K562 (cell line): Measurements from ENCODE around the gene GPR85. TPM values are rescaled to one million over a fixed set of nuclear protein-coding genes. Genes with fewer than 3 reads are reported as not detected.

Experiments used
- BDP1 ChIP-seq: IDR thresholded peaks from 3 replicates; pipeline ENCODE4 v1.6.1; 2011; ENCODE audit not compliant: insufficient read length, insufficient read depth
- CBX3 ChIP-seq, 2 experiments: IDR thresholded peaks; 1 replicate in 1 of 2; 2 replicates in 1 of 2; pipeline ENCODE4 v1.6.1; 2012; ENCODE audit warnings: inconsistent platforms in 2 of 2, low read length in 2 of 2, borderline replicate concordance in 1 of 2, control low read depth in 1 of 2
- CREB3L1 ChIP-seq: fragments of 450-650 bp; IDR thresholded peaks from 2 replicates; pipeline ENCODE4 v1.6.1; 2014; ENCODE audit warnings: low read depth, mild to moderate bottlenecking, moderate library complexity, borderline replicate concordance
- CREB5 ChIP-seq: fragments of 250-450 bp; sonication (Bioruptor Pico); IDR thresholded peaks from 2 replicates; pipeline ENCODE4 v1.5.0; 2020; ENCODE audit warnings: mild to moderate bottlenecking
- KHSRP ChIP-seq: fragments of 450-650 bp; IDR thresholded peaks from 2 replicates; pipeline ENCODE4 v1.6.1; 2017
- KLF13 ChIP-seq: fragments of 450-650 bp; IDR thresholded peaks from 2 replicates; pipeline ENCODE4 v1.6.1; 2016; ENCODE audit warnings: missing genetic modification characterization, low read depth, mild to moderate bottlenecking, missing compliant biosample characterization, moderate library complexity, borderline replicate concordance
- PBX2 ChIP-seq, 2 experiments: IDR thresholded peaks in 1 of 2; conservative IDR thresholded peaks in 1 of 2; 2 replicates each; pipeline ENCODE4 v1.6.1; 2016; ENCODE audit warnings: low read depth in 2 of 2, mild to moderate bottlenecking in 1 of 2, missing compliant biosample characterization in 1 of 2, missing genetic modification characterization in 1 of 2, moderate library complexity in 1 of 2
- SMAD1 ChIP-seq: fragments of 150-350 bp; IDR thresholded peaks from 2 replicates; pipeline ENCODE4 v1.6.1; 2014; ENCODE audit warnings: low read length, low read depth; ENCODE audit not compliant: partially characterized antibody
- SP1 ChIP-seq: sonication (generic); formaldehyde crosslinking; IDR thresholded peaks from 2 replicates; pipeline ENCODE4 v1.8.1; 2022; ENCODE audit warnings: mild to moderate bottlenecking, missing genetic modification reagents
- ZEB2 ChIP-seq: fragments of 450-650 bp; IDR thresholded peaks from 2 replicates; pipeline ENCODE4 v1.6.1; 2016
- ZNF121 ChIP-seq: sonication (generic); formaldehyde crosslinking; conservative IDR thresholded peaks from 2 replicates; pipeline ENCODE4 v1.8.0; 2022; ENCODE audit warnings: missing genetic modification reagents
- ZNF277 ChIP-seq: fragments of 250-450 bp; sonication (Bioruptor Pico); IDR thresholded peaks from 2 replicates; pipeline ENCODE4 v1.8.0; 2022; ENCODE audit warnings: inconsistent platforms, mild to moderate bottlenecking, moderate library complexity, borderline replicate concordance
- ZNF384 ChIP-seq: IDR thresholded peaks from 2 replicates; pipeline ENCODE4 v1.6.1; 2012; ENCODE audit warnings: low read depth, low read length, improper control_type of control experiment
- ZNF398 ChIP-seq: fragments of 250-450 bp; sonication (Bioruptor Pico); IDR thresholded peaks from 2 replicates; pipeline ENCODE4 v1.8.0; 2021; ENCODE audit warnings: moderate library complexity, mild to moderate bottlenecking, inconsistent platforms
- ZNF561 ChIP-seq: fragments of 450-650 bp; formaldehyde crosslinking; conservative IDR thresholded peaks from 2 replicates; pipeline ENCODE4 v1.4.0; 2020; ENCODE audit warnings: mild to moderate bottlenecking, moderate library complexity
- ZNF707 ChIP-seq: fragments of 250-450 bp; sonication (Bioruptor Pico); conservative IDR thresholded peaks from 2 replicates; pipeline ENCODE4 v1.8.0; 2022; ENCODE audit warnings: inconsistent platforms, mild to moderate bottlenecking, moderate library complexity
- polyA plus RNA-seq, 8 experiments: library from polyadenylated mRNA; depleted of rRNA in 4 of 8; stranded (reverse) in 5 of 8; unstranded in 3 of 8; fragments of >200 nt; fragmentation: Nextera tagmentation in 2 of 8; fragmentation: Illumina TruSeq in 1 of 8; extraction: Ambion mirVana in 2 of 8; extraction: Trizol in 1 of 8; gene quantifications; 2 replicates each; pipeline versions ENCODE4 v1.2.1 to v1.2.3, GENCODE V29; 2011 to 2014; ENCODE audit warnings: inconsistent platforms in 1 of 8, missing spikeins in 1 of 8
- total RNA-seq, 7 experiments: library from RNA; depleted of rRNA in 6 of 7; stranded (reverse); fragments of >200 nt in 6 of 7; fragmentation: Illumina TruSeq in 2 of 7; extraction: Trizol in 2 of 7; gene quantifications; 2 replicates each; pipeline versions ENCODE4 v1.2.1 to v1.2.3, GENCODE V29; 2011 to 2021; ENCODE audit warnings: low replicate concordance in 1 of 7

GPR85 gene
- total and polyA plus RNA-seq, 9 of the 15 experiments (the other 6 are each of a cell fraction or from before 2014, with no cell fraction given), result 2.9 to 18.2 (median 4.0) TPM

GRCh38 chr7:113087071-113087998 lies 708 bp upstream of the GPR85 start (continued):
- TF ChIP-seq ZNF398 (CRISPR knock-in tag) (no peak), SMAD1 (no peak), PBX2 (CRISPR knock-in tag; IDR thresholded peaks at IDR 0.05; ENCODE audit: low read depth) (no peak), PBX2 (tag; conservative IDR thresholded peaks at IDR 0.05; ENCODE audit: low read depth) (no peak), KHSRP (no peak), ZNF707 (CRISPR knock-in tag) (no peak), SP1 (CRISPR knock-in tag) (no peak), CBX3 (IDR thresholded peaks at IDR 0.05; ENCODE audit: borderline replicate concordance in 1 of 2, low read length in 2 of 2) (no peak), BDP1 (no peak), ZNF121 (CRISPR knock-in tag) (no peak), ZNF277 (CRISPR knock-in tag) (no peak), ZEB2 (no peak), ZNF561 (CRISPR knock-in tag) (0 out of 2 replicates have a peak, but pooled peaks have one; percentile 14), CREB5 (CRISPR knock-in tag) (no peak), ZNF384 (no peak), CREB3L1 (no peak), KLF13 (tag) (no peak)
